ENCODE data around the gene CACNG8.

DNA sequence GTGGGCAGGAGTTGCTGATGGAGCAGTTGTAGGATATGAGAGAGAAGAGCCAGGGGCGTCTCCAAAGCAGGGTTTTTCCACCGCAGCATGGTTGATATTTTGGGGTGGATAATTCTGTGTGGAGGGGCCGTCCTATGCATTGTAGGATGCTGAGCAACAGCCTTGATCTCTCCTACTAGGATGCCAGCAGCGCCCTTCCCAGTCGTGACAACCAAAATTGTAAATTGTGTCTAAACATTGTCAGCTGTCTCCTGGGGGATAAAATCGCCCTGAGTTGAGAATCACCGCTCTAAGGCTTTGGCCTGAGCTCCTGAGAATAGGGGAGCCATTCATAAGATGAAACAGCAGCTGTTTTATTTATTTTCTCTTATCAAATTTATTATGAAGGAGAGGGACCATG, 4.2 kb downstream of the CACNG8 start:
- TF ChIP-seq CTCF (IDR thresholded peaks at IDR 0.05) (no peak), POLR2A (IDR thresholded peaks at IDR 0.05) (no peak)

All from thyroid gland (tissue), 4 donors.